Kidney epithelial cell (primary cell): Measurements from ENCODE around the gene CHKA. TPM values are rescaled to one million over a fixed set of nuclear protein-coding genes. Genes with fewer than 3 reads are reported as not detected.

Experiments used
- DNase-seq: peaks from one replicate; pipeline ENCODE4 v3.0.0-alpha.2; 2010; ENCODE audit warnings: low read depth
- H3K27me3 ChIP-seq: 2 replicates; pipeline ENCODE4 v1.6.0; 2011; ENCODE audit warnings: low read length; ENCODE audit not compliant: control insufficient read depth, insufficient read depth
- H3K36me3 ChIP-seq: 2 replicates; pipeline ENCODE4 v1.5.1; 2011; ENCODE audit warnings: low read length; ENCODE audit not compliant: control insufficient read depth, insufficient read depth
- H3K4me3 ChIP-seq: 2 replicates; pipeline ENCODE4 v1.5.1; 2011; ENCODE audit warnings: low read depth, mild to moderate bottlenecking, control low read depth, low read length
- CTCF ChIP-seq: IDR thresholded peaks from 2 replicates; pipeline ENCODE4 v1.5.1; 2011; ENCODE audit warnings: mild to moderate bottlenecking, moderate library complexity, low read length, control low read depth, inconsistent platforms; ENCODE audit not compliant: insufficient read depth, poor library complexity, severe bottlenecking
- total RNA-seq: library from RNA; depleted of rRNA; stranded (reverse); fragments of >200 nt; gene quantifications from 2 replicates; pipeline ENCODE4 v1.2.3, GENCODE V29; 2015

Gene CHKA
- total RNA-seq, 1 donor from 2014 or later: 30.9 TPM

GRCh38 chr11:68017980-68018729, 103.0 kb downstream of the CHKA start:
- TF ChIP-seq CTCF: no peak

GRCh38 chr11:68016904-68017817, 104.0 kb downstream of the CHKA start:
- TF ChIP-seq CTCF: no peak
- no peak overlapping the region for H3K4me3 ChIP-seq
- no peaks in the 10 kb centered on the region for H3K27me3 ChIP-seq
- DNase-seq: no peak
- H3K36me3 ChIP-seq: no peaks in the 10 kb centered on the region

More at GRCh38 chr11:68017980-68018729, 103.0 kb downstream of the CHKA start:
- H3K36me3 ChIP-seq: no peaks in the 10 kb centered on the region
- no peak overlapping the region for H3K4me3 ChIP-seq
- no peaks in the 10 kb centered on the region for H3K27me3 ChIP-seq
- DNase-seq: no peak

GRCh38 chr11:68016161-68016903, 104.9 kb downstream of the CHKA start:
- no peak for DNase-seq
- no peak overlapping the region for H3K4me3 ChIP-seq
- TF ChIP-seq CTCF: no peak
- H3K27me3 ChIP-seq: no peaks in the 10 kb centered on the region
- H3K36me3 ChIP-seq: no peaks in the 10 kb centered on the region

- no peak for TF ChIP-seq CTCF
- H3K36me3 ChIP-seq: no peaks in the 10 kb centered on the region
- DNase-seq: no peak
- no peak overlapping the region for H3K4me3 ChIP-seq
- H3K27me3 ChIP-seq: no peaks in the 10 kb centered on the region
Measured at GRCh38 chr11:68015467-68015866, 105.7 kb downstream of the CHKA start.

- TF ChIP-seq CTCF: no peak
- DNase-seq: no peak
- Histone ChIP-seq H3K36me3 (no peaks in the 10 kb centered on the region), H3K27me3 (no peaks in the 10 kb centered on the region), H3K4me3 (no peak overlapping the region)
Measured at GRCh38 chr11:68014947-68015447, 106.2 kb downstream of the CHKA start.
